NCI-H146 treated with DMSO at 0.1 percent for 48 hours (cell line): Measurements from ENCODE around the gene CITED2.
"Not testable (repeated sequence)": the region's sequence is repeated elsewhere in the genome, so short reads cannot be mapped to it uniquely, and the experiment has no call there.

ENCODE experiments used
- DNase-seq: peaks from one replicate; lab custom pipeline; 2025; ENCODE audit not compliant: unreplicated experiment; lab: John Stamatoyannopoulos, UW

Gene CITED2

DNA sequence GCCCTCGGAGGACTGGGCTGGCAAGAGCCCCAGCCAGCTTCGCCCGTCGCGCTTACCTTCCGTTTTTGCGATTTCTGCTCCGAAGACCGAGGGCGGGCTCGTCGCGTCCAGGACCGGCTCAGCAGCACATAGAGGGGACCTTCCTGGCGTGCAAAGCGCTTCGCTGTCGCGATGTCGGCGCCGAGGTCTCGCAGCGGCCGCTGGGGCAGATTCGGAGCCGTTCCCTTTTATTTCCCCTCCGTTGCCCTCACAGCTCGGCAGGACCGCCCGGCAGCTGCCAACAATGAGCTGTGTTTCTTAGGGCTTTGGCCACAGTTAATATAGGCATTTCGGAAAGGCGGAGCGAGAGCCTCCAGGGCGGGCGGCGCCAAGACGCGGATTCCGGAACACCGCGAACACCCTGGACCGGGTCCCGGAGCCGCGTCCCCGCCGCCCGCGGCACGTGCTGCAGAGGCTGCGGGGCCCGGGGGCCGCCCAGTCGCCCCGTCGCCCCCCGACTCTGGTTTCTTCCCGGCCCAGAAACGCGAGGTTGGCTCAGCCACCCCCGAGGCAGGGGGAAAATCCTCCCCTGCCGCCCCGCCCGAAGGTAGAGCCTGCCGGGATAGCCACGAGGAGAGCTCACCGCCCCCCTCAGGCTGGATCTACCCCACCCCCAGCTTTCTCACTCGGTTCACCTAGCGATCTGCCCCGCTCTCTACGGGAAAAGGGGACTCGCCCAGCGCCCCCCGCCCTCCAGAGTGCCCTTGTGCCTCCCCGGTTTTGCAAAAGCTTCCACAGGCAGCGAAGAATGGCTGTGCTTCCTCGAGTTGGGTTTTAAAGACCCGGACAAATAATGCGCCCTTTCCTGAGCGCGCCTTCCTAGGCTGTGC, at the start of gene CITED2:
TSS of gene CITED2 (minus strand) at position 292 of the 869 bp plus-strand sequence. CDS start 704 bp downstream, outside the sequence.
- DNase-seq, result peak; percentile 94

- DNase-seq, result no peak
Measured at GRCh38 chr6:139423037-139423703, 48.7 kb upstream of the CITED2 start.

- no peak for DNase-seq
Measured at GRCh38 chr6:139422105-139423036, 47.9 kb upstream of the CITED2 start.

GRCh38 chr6:139418481-139419132, 44.2 kb upstream of the CITED2 start:
- no peak for DNase-seq

DNA sequence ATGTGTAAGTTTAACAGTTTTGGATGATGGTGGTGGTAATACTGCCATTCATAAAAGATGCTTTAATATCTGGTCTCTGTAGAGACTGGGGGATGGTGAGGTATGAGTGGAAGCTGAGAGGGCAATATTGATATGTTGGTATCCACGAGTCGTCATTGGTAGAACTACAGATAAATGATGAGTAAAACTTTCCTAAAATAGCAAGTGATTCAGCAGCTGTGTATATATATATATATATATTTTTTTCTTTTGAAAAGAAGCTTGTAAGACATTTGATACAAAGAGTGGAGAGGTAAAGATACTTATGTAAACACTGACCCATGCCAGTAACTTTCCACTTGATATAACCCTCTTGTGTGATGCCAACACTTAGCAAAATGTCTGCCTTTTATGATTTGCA, 41.7 kb upstream of the CITED2 start:
- DNase-seq, result no peak

- DNase-seq, result no peak
Measured at GRCh38 chr6:139415365-139415764, 40.9 kb upstream of the CITED2 start.

DNA sequence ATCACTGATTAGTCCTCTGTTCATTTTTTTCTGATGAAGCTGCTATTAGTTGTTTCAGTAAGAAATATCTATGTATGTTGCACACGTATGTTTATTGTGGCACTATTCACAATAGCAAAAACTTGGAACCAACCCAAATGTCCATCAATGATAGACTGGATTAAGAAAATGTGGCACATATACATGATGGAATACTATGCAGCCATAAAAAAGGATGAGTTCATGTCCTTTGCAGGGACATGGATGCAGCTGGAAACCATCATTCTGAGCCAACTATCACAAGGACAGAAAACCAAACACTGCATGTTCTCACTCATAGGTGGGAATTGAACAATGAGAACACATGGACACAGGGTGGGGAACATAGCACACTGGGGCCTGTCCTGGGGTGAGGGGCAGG, 37.7 kb upstream of the CITED2 start:
- DNase-seq, result not testable (repeated sequence)

GRCh38 chr6:139409026-139409425, 34.6 kb upstream of the CITED2 start:
- no peak for DNase-seq

GRCh38 chr6:139407718-139408222, 33.3 kb upstream of the CITED2 start:
- no peak for DNase-seq

- DNase-seq, result no peak
Measured at GRCh38 chr6:139406577-139407343, 32.3 kb upstream of the CITED2 start.

DNA sequence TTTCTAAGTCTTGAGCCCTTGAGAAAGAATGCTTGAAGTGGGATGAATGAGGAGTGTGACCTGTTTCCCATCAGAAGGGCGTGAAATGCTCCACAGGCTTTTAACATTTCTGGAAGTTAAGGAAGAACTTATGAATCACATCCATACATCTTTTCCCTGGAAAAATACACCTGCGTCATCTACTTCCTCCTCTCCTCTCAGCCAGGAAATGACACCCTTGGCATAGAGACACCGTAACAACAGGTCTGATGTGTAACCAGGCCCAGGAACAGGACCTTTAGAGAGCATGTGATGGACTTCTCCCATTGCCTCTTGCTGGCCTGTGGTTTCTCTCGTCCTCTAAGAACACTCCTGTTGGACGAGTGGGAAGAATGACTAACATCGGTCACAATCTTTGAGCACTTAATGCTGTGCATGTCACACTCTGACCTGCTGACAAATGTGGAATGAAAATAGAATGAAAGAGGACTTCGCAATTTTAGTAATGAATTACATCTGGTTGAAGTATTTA, 28.5 kb upstream of the CITED2 start:
- no peak for DNase-seq

GRCh38 chr6:139398658-139399057, 24.2 kb upstream of the CITED2 start:
- DNase-seq, result no peak

- DNase-seq, result no peak
Measured at GRCh38 chr6:139395891-139396301, 21.4 kb upstream of the CITED2 start.

DNA sequence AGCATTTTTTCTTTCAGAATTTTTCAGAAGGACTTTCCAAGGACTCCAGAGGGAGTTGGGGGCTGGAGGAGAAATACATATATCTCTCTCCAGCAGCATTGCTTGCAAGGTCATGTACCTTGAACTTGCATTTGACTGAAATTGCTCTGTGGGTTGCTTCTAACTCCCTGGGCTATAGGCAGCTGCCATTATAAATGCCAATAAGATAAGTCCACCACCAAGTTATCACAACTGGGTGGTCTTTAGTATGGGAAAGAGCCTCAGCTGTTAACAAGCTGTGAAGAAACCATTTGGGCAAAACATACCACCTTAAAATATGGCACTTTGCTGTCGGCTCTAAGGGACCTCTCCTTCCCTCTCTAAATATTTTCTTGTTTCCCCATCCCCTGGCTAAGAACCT, 20.9 kb upstream of the CITED2 start:
- no peak for DNase-seq

DNA sequence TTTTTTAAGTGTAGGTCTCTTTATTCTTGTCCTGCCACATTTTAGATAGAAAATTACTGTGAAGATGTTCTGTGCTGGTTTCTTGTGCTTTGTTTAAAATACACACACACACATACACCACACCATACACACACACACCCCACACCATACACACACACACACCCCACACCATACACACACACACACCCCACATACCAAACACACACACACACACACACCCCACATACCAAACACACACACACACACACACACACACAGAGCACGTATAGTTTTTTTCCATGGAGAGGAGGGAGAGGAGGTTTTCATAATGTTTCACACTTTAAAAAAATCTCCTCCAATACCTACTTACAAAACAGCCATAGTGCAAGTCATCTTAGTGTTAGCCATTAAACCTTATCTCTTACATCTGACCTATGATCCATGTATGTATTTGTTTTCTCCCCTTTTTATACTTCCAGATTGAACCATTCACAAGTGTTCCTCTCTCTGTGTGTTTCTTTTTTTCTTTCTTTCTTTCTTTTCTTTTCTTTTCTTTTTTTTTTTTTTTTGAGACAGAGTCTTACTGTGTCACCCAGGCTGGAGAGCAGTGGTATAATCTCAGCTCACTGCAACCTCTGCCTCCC, 19.7 kb upstream of the CITED2 start:
- DNase-seq, result no peak

DNA sequence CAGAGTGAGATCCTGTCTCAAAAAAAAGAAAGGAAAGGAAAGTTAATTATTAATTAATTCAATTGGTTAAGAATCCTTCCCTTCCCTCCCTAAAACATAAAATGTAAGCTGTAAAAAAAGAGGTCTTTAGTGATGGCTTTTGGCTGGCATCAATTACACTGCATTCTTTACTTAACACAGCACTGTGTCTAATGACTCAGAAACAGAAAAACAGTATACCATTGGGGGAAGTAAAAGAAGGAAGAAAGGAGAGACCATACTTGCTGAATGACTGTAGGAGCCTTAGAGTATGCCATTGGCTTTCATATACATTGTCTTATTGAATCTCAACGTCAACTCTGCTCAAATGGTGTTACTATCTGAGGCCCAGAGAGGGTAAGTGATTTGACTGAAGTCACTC, 18.3 kb upstream of the CITED2 start:
- DNase-seq, result no peak

DNA sequence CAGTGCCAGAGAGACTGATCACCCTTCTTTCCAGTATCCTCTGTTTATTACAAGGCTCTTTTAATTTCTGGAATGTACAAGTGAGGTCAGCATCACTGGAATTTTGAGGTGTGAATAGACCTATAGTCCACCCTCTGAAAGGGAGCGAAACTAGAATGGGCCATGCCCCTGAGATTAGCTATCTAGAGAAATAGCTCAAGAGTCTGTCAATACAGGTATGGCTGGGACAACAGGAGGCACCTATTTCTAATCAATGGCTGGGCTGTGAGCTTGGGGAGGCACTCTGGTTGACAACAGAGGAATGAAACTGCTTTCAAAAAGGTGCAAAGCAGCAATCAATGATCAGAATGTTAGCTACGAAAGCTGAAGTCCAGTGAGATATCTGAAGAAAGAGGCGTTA, 17.3 kb upstream of the CITED2 start:
- DNase-seq, result no peak

GRCh38 chr6:139390447-139390846, 16.0 kb upstream of the CITED2 start:
- DNase-seq, result no peak

DNA sequence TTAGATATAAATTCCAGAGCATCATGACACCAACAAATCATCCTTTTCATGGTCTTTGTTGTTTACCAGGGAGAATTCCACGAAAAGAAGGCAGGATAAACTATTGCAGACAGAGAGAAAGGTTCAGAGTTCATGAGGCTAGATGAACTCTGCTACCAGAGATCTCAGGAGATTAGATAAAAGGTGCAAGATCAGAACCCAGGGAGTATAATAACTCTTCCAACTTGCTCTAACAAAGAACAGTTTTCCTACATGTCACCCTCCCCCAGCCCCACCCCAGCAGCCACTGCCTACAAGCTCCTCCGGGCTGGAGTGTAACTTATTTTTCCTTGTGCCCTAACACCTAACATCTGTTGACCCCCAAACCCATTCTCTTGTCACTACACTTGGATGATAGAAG, 13.9 kb upstream of the CITED2 start:
- DNase-seq, result no peak
